HepG2 (cell line): ENCODE data around the gene PARD3. TPM values are rescaled to one million over a fixed set of nuclear protein-coding genes. Genes with fewer than 3 reads are reported as not detected.

Source experiments
- BHLHE40 ChIP-seq: IDR thresholded peaks from 2 replicates; pipeline ENCODE4 v1.6.1; 2011; ENCODE audit warnings: low read length, improper control_type of control experiment
- CENPX ChIP-seq: sonication (generic); formaldehyde crosslinking; IDR thresholded peaks from 2 replicates; pipeline ENCODE4 v1.9.0; 2021; ENCODE audit warnings: mild to moderate bottlenecking, missing genetic modification reagents, moderate library complexity
- DZIP1 ChIP-seq: sonication (generic); formaldehyde crosslinking; IDR thresholded peaks from 2 replicates; pipeline ENCODE4 v1.5.0; 2020; ENCODE audit warnings: mild to moderate bottlenecking, missing genetic modification reagents
- FOXJ3 ChIP-seq: sonication (generic); formaldehyde crosslinking; IDR thresholded peaks from 2 replicates; pipeline ENCODE4 v1.4.0; 2020; ENCODE audit warnings: missing genetic modification reagents, mild to moderate bottlenecking, borderline replicate concordance
- HDAC2 ChIP-seq: sonication (generic); formaldehyde crosslinking; IDR thresholded peaks from 2 replicates; pipeline ENCODE4 v1.4.0; 2020; ENCODE audit warnings: missing genetic modification reagents
- KDM4B ChIP-seq: sonication (generic); formaldehyde crosslinking; IDR thresholded peaks from 2 replicates; pipeline ENCODE4 v1.4.0; 2020; ENCODE audit warnings: missing genetic modification reagents
- KLF13 ChIP-seq: sonication (generic); formaldehyde crosslinking; IDR thresholded peaks from 2 replicates; pipeline ENCODE4 v1.4.0; 2020; ENCODE audit warnings: mild to moderate bottlenecking, missing genetic modification reagents
- NR2F6 ChIP-seq, 2 experiments: IDR thresholded peaks; 2 replicates each; pipeline ENCODE4 v1.6.1; 2016; ENCODE audit warnings: antibody characterized with exemption in 1 of 2, mild to moderate bottlenecking in 1 of 2
- RBM22 ChIP-seq: fragments of 200-400 bp; formaldehyde crosslinking; optimal IDR thresholded peaks from 2 replicates; pipeline ENCODE3; 2017; ENCODE audit warnings: mild to moderate bottlenecking, low read length, moderate library complexity
- SCMH1 ChIP-seq: sonication (generic); formaldehyde crosslinking; IDR thresholded peaks from 2 replicates; pipeline ENCODE4 v1.9.0; 2021; ENCODE audit warnings: missing genetic modification reagents, mild to moderate bottlenecking, borderline replicate concordance
- SMAD3 ChIP-seq: sonication (generic); formaldehyde crosslinking; IDR thresholded peaks from 2 replicates; pipeline ENCODE4 v1.4.0; 2020; ENCODE audit warnings: missing genetic modification reagents
- SRSF9 ChIP-seq: fragments of 200-400 bp; formaldehyde crosslinking; IDR thresholded peaks from 2 replicates; pipeline ENCODE4 v1.6.1; 2018; ENCODE audit warnings: borderline replicate concordance, mild to moderate bottlenecking, low read depth, low read length; ENCODE audit not compliant: insufficient read depth, poor library complexity, severe bottlenecking
- ZNF251 ChIP-seq: sonication (generic); formaldehyde crosslinking; IDR thresholded peaks from 2 replicates; pipeline ENCODE4 v1.9.0; 2021; ENCODE audit warnings: mild to moderate bottlenecking, missing genetic modification reagents
- ZNF264 ChIP-seq: sonication (generic); formaldehyde crosslinking; IDR thresholded peaks from 2 replicates; pipeline ENCODE4 v1.4.0; 2020; ENCODE audit warnings: missing genetic modification reagents
- ZNF282 ChIP-seq: fragments of 450-650 bp; IDR thresholded peaks from 2 replicates; pipeline ENCODE4 v1.6.1; 2018; ENCODE audit not compliant: partially characterized antibody
- ZNF329 ChIP-seq: sonication (generic); formaldehyde crosslinking; IDR thresholded peaks from 2 replicates; pipeline ENCODE4 v1.9.0; 2021; ENCODE audit warnings: low read depth, mild to moderate bottlenecking, missing genetic modification reagents
- ZSCAN25 ChIP-seq: sonication (generic); formaldehyde crosslinking; IDR thresholded peaks from 2 replicates; pipeline ENCODE4 v1.8.0; 2022; ENCODE audit warnings: mild to moderate bottlenecking, missing genetic modification reagents
- polyA plus RNA-seq, 8 experiments: library from polyadenylated mRNA; depleted of rRNA in 3 of 8; stranded (reverse) in 7 of 8; unstranded in 1 of 8; fragments of >200 nt; fragmentation: Illumina TruSeq in 4 of 8; extraction: Trizol in 4 of 8; gene quantifications; 2 replicates each; pipeline versions ENCODE4 v1.2.1 to v1.2.3, GENCODE V29; 2011 to 2016; ENCODE audit warnings: low read depth in 4 of 8, missing spikeins in 1 of 8, mixed read lengths in 1 of 8; ENCODE audit not compliant: insufficient read depth in 1 of 8
- total RNA-seq, 5 experiments: library from RNA; depleted of rRNA; stranded (reverse); fragments of >200 nt; fragmentation: Illumina TruSeq; extraction: Trizol; gene quantifications; 2 replicates each; pipeline ENCODE4 v1.2.3, GENCODE V29; 2016; ENCODE audit warnings: low read depth in 1 of 5
- TF ChIP-seq, protein P1 (sequence below): sonication (generic); formaldehyde crosslinking; IDR thresholded peaks from 2 replicates; pipeline ENCODE4 v1.4.0; 2020; ENCODE audit warnings: mild to moderate bottlenecking, low read depth, missing genetic modification reagents
- TF ChIP-seq, protein P2 (sequence below): sonication (generic); formaldehyde crosslinking; IDR thresholded peaks from 2 replicates; pipeline ENCODE4 v1.8.0; 2022; ENCODE audit warnings: missing genetic modification reagents, mild to moderate bottlenecking, moderate library complexity, borderline replicate concordance
- TF ChIP-seq, protein P3 (sequence below): sonication (generic); formaldehyde crosslinking; IDR thresholded peaks from 2 replicates; pipeline ENCODE4 v1.4.0; 2020; ENCODE audit warnings: mild to moderate bottlenecking, missing genetic modification reagents

The PARD3 gene
- total and polyA plus RNA-seq, 2 of the 13 experiments (the other 11 are each of a cell fraction or from before 2014, with no cell fraction given), result 40.9 to 60.0 TPM

DNA sequence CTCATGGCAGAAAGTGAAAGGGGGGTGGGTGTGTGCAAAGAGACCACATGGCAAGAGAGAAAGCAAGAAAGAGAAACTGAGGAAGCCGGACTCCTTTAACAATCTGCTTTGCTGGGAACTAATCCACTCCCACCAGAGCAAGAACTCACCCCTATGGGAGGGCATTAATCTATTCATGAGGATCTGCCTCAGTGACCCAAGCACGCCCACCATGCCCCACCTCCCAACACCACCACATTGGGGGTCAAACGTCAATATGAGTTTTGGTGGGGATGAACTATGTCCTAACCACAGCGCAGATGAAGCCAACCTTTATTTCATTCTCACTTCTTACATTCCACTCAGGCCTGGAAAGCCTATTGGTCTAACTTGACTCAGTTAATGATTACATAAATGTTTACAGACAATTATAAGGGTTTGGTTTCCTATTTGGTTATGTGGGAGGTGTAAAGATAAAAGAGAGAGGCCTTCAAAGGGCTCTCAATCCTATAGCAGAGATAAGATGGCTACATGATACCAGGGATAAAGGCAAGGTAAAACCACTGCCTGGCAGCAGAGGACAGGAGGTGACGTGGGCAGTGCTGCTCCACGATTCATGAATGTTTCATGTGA, 601.8 kb downstream of the PARD3 start (continued):
- TF ChIP-seq DZIP1 (CRISPR knock-in tag) (no peak), CENPX (CRISPR knock-in tag) (no peak), ZNF264 (CRISPR knock-in tag) (no peak), ZNF329 (CRISPR knock-in tag) (no peak), KLF13 (CRISPR knock-in tag) (no peak), ZSCAN25 (CRISPR knock-in tag) (no peak), ZNF282 (no peak), HDAC2 (peak; percentile 97), SRSF9 (no peak), SMAD3 (CRISPR knock-in tag) (peak; percentile 69; the same call in 1 of the 2 replicates), NR2F6 (IDR thresholded peaks at IDR 0.05) (peak; percentile 88), NR2F6 (CRISPR knock-in tag; IDR thresholded peaks at IDR 0.05) (peak; percentile 76; the same call in 1 of the 2 replicates), BHLHE40 (no peak), RBM22 (no peak), FOXJ3 (CRISPR knock-in tag) (peak; percentile 92; the same call in 1 of the 2 replicates), KDM4B (CRISPR knock-in tag) (no peak), SCMH1 (CRISPR knock-in tag) (no peak), ZNF251 (CRISPR knock-in tag) (no peak)
- TF ChIP-seq, protein P1, sequence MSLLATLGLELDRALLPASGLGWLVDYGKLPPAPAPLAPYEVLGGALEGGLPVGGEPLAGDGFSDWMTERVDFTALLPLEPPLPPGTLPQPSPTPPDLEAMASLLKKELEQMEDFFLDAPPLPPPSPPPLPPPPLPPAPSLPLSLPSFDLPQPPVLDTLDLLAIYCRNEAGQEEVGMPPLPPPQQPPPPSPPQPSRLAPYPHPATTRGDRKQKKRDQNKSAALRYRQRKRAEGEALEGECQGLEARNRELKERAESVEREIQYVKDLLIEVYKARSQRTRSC, result no peak
- TF ChIP-seq, protein P2, sequence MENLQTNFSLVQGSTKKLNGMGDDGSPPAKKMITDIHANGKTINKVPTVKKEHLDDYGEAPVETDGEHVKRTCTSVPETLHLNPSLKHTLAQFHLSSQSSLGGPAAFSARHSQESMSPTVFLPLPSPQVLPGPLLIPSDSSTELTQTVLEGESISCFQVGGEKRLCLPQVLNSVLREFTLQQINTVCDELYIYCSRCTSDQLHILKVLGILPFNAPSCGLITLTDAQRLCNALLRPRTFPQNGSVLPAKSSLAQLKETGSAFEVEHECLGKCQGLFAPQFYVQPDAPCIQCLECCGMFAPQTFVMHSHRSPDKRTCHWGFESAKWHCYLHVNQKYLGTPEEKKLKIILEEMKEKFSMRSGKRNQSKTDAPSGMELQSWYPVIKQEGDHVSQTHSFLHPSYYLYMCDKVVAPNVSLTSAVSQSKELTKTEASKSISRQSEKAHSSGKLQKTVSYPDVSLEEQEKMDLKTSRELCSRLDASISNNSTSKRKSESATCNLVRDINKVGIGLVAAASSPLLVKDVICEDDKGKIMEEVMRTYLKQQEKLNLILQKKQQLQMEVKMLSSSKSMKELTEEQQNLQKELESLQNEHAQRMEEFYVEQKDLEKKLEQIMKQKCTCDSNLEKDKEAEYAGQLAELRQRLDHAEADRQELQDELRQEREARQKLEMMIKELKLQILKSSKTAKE (CRISPR knock-in tag), result 0 out of 2 replicates have a peak, but pooled peaks have one; percentile 38
- TF ChIP-seq, protein P3, sequence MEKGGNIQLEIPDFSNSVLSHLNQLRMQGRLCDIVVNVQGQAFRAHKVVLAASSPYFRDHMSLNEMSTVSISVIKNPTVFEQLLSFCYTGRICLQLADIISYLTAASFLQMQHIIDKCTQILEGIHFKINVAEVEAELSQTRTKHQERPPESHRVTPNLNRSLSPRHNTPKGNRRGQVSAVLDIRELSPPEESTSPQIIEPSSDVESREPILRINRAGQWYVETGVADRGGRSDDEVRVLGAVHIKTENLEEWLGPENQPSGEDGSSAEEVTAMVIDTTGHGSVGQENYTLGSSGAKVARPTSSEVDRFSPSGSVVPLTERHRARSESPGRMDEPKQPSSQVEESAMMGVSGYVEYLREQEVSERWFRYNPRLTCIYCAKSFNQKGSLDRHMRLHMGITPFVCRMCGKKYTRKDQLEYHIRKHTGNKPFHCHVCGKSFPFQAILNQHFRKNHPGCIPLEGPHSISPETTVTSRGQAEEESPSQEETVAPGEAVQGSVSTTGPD, result peak; percentile 99
